K562 (cell line): ENCODE data around the gene LY6G6C. TPM values are rescaled to one million over a fixed set of nuclear protein-coding genes. Genes with fewer than 3 reads are reported as not detected.
A peak's percentile ranks its signal among the peaks of the same experiment; 100 is the strongest.

Source experiments
- BRD4 ChIP-seq: fragments of 200-600 bp; sonication (generic); IDR thresholded peaks from 2 replicates; pipeline ENCODE4 v1.6.1; 2017; ENCODE audit warnings: inconsistent platforms
- ELF2 ChIP-seq: fragments of 250-450 bp; sonication (Bioruptor Pico); IDR thresholded peaks from 2 replicates; pipeline ENCODE4 v1.5.0; 2021; ENCODE audit warnings: mild to moderate bottlenecking
- ETV1 ChIP-seq: fragments of 450-650 bp; conservative IDR thresholded peaks from 2 replicates; pipeline ENCODE4 v1.6.1; 2016; ENCODE audit warnings: missing genetic modification characterization, control low read depth, low read depth, missing compliant biosample characterization
- HDGF ChIP-seq: fragments of 450-650 bp; IDR thresholded peaks from 2 replicates; pipeline ENCODE4 v1.6.1; 2016
- MYBL2 ChIP-seq, 2 experiments: fragments of 450-650 bp in 1 of 2; sonication (generic) in 1 of 2; formaldehyde crosslinking in 1 of 2; IDR thresholded peaks; 2 replicates each; pipeline versions ENCODE4 v1.6.1 to v1.8.1; 2017 to 2022; ENCODE audit warnings: borderline replicate concordance in 1 of 2, inconsistent platforms in 1 of 2, low read depth in 1 of 2, mild to moderate bottlenecking in 1 of 2, missing genetic modification reagents in 1 of 2, moderate library complexity in 1 of 2
- NCOA1 ChIP-seq: fragments of 450-650 bp; IDR thresholded peaks from 2 replicates; pipeline ENCODE4 v1.6.1; 2016; ENCODE audit warnings: low read depth
- PCBP2 ChIP-seq: fragments of 200-400 bp; formaldehyde crosslinking; IDR thresholded peaks from 2 replicates; pipeline ENCODE4 v1.6.1; 2018; ENCODE audit warnings: low read length, low read depth, mild to moderate bottlenecking, moderate library complexity; ENCODE audit not compliant: poor library complexity, severe bottlenecking
- RBBP5 ChIP-seq: fragments of 200-600 bp; sonication (generic); IDR thresholded peaks from 2 replicates; pipeline ENCODE4 v1.6.1; 2012; ENCODE audit warnings: borderline replicate concordance, mild to moderate bottlenecking, low read length, control low read depth, inconsistent platforms; ENCODE audit not compliant: insufficient read depth, poor library complexity, severe bottlenecking
- SAP30 ChIP-seq: fragments of 200-600 bp; sonication (generic); IDR thresholded peaks from 2 replicates; pipeline ENCODE4 v1.6.1; 2012; ENCODE audit warnings: borderline replicate concordance, low read depth, mild to moderate bottlenecking, moderate library complexity, low read length, control low read depth, inconsistent platforms; ENCODE audit not compliant: insufficient read depth, poor library complexity, severe bottlenecking
- ZFX ChIP-seq: sonication (generic); formaldehyde crosslinking; IDR thresholded peaks from 2 replicates; pipeline ENCODE4 v1.8.0; 2022; ENCODE audit warnings: mild to moderate bottlenecking, missing genetic modification reagents, moderate library complexity
- ZNF274 ChIP-seq: IDR thresholded peaks from 2 replicates; pipeline ENCODE4 v1.6.1; 2011; ENCODE audit warnings: low read depth, mild to moderate bottlenecking, low read length, moderate library complexity, borderline replicate concordance
- ZNF311 ChIP-seq: fragments of 250-450 bp; sonication (Bioruptor Pico); IDR thresholded peaks from 2 replicates; pipeline ENCODE4 v1.4.0; 2020; ENCODE audit warnings: mild to moderate bottlenecking, moderate library complexity
- polyA plus RNA-seq, 8 experiments: library from polyadenylated mRNA; depleted of rRNA in 4 of 8; stranded (reverse) in 5 of 8; unstranded in 3 of 8; fragments of >200 nt; fragmentation: Nextera tagmentation in 2 of 8; fragmentation: Illumina TruSeq in 1 of 8; extraction: Ambion mirVana in 2 of 8; extraction: Trizol in 1 of 8; gene quantifications; 2 replicates each; pipeline versions ENCODE4 v1.2.1 to v1.2.3, GENCODE V29; 2011 to 2014; ENCODE audit warnings: inconsistent platforms in 1 of 8, missing spikeins in 1 of 8
- total RNA-seq, 7 experiments: library from RNA; depleted of rRNA in 6 of 7; stranded (reverse); fragments of >200 nt in 6 of 7; fragmentation: Illumina TruSeq in 2 of 7; extraction: Trizol in 2 of 7; gene quantifications; 2 replicates each; pipeline versions ENCODE4 v1.2.1 to v1.2.3, GENCODE V29; 2011 to 2021; ENCODE audit warnings: low replicate concordance in 1 of 7
- TF ChIP-seq, protein P1 (sequence below): sonication (generic); formaldehyde crosslinking; IDR thresholded peaks from 2 replicates; pipeline ENCODE4 v1.8.0; 2022; ENCODE audit warnings: missing genetic modification reagents, mild to moderate bottlenecking, moderate library complexity, borderline replicate concordance
- TF ChIP-seq, protein P2 (sequence below): fragments of 150-350 bp; IDR thresholded peaks from 2 replicates; pipeline ENCODE4 v1.6.1; 2014; ENCODE audit warnings: low read depth, mild to moderate bottlenecking, low read length, borderline replicate concordance
- TF ChIP-seq, protein P3 (sequence below): fragments of 250-450 bp; sonication (Bioruptor Pico); IDR thresholded peaks from 2 replicates; pipeline ENCODE4 v1.5.0; 2021; ENCODE audit warnings: mild to moderate bottlenecking, borderline replicate concordance
- TF ChIP-seq, protein P4 (sequence below): fragments of 250-450 bp; sonication (Bioruptor Pico); IDR thresholded peaks from 2 replicates; pipeline ENCODE4 v1.4.0; 2020

The LY6G6C gene
- total and polyA plus RNA-seq, 9 of the 15 experiments (the other 6 are each of a cell fraction or from before 2014, with no cell fraction given), result 0.06 to 0.20 TPM; not detected in 7

DNA sequence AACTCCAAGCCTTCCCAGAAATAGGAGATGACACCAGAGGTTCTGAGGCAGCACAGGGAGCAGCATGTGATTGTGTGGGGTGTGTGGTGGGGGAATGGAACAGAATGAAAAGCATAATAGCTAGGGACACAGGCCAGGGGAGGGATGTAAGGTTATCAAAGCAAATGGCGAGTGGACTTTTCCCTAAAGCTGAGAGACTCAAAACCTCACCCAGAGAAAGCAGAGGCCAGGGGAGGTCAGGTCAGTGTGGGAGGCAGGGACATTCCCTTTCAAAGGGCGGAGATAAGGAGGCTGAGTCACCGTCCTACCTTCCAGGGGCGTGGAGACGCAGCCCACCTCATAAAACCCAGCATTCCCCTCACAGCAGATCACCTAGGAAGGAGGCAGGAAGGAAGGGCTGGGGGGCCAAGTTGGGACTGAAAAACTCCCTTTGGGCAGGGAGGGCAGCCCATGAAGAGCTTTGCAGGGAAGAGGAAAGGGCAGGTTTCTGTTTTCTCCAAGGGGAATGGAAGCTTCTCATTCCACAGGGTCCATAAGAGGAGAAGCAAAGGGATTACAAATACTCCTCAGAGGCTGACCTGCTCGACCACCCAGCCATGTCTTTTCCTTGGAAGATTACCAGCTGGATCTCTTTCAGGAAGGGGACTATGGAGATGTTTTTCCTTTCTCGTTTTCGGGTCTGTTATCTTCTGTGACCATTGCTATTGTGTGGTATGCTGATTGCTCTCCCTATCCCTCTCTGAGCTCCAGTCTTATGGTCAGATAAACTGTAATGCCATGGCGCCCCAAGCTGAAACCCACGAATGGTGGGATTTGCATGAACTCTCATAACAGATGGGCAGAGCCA lies 31.1 kb downstream of the LY6G6C start (continued):
- TF ChIP-seq RBBP5 (no peak), ZNF311 (no peak), ETV1 (tag) (peak; percentile 53), MYBL2 (IDR thresholded peaks at IDR 0.05; ENCODE audit: low read depth) (no peak), MYBL2 (CRISPR knock-in tag; IDR thresholded peaks at IDR 0.05; ENCODE audit: borderline replicate concordance) (no peak), ELF2 (CRISPR knock-in tag) (no peak), PCBP2 (no peak), HDGF (peak; percentile 25; the same call in 1 of the 2 replicates), SAP30 (no peak), NCOA1 (peak; percentile 89), BRD4 (no peak), ZFX (CRISPR knock-in tag) (peak; percentile 38; the same call in 1 of the 2 replicates), ZNF274 (no peak)
- TF ChIP-seq, protein P1, sequence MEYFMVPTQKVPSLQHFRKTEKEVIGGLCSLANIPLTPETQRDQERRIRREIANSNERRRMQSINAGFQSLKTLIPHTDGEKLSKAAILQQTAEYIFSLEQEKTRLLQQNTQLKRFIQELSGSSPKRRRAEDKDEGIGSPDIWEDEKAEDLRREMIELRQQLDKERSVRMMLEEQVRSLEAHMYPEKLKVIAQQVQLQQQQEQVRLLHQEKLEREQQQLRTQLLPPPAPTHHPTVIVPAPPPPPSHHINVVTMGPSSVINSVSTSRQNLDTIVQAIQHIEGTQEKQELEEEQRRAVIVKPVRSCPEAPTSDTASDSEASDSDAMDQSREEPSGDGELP (CRISPR knock-in tag), result peak; percentile 64; the same call in 1 of the 2 replicates
- TF ChIP-seq, protein P2, sequence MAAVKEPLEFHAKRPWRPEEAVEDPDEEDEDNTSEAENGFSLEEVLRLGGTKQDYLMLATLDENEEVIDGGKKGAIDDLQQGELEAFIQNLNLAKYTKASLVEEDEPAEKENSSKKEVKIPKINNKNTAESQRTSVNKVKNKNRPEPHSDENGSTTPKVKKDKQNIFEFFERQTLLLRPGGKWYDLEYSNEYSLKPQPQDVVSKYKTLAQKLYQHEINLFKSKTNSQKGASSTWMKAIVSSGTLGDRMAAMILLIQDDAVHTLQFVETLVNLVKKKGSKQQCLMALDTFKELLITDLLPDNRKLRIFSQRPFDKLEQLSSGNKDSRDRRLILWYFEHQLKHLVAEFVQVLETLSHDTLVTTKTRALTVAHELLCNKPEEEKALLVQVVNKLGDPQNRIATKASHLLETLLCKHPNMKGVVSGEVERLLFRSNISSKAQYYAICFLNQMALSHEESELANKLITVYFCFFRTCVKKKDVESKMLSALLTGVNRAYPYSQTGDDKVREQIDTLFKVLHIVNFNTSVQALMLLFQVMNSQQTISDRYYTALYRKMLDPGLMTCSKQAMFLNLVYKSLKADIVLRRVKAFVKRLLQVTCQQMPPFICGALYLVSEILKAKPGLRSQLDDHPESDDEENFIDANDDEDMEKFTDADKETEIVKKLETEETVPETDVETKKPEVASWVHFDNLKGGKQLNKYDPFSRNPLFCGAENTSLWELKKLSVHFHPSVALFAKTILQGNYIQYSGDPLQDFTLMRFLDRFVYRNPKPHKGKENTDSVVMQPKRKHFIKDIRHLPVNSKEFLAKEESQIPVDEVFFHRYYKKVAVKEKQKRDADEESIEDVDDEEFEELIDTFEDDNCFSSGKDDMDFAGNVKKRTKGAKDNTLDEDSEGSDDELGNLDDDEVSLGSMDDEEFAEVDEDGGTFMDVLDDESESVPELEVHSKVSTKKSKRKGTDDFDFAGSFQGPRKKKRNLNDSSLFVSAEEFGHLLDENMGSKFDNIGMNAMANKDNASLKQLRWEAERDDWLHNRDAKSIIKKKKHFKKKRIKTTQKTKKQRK, result no peak
- TF ChIP-seq, protein P3, sequence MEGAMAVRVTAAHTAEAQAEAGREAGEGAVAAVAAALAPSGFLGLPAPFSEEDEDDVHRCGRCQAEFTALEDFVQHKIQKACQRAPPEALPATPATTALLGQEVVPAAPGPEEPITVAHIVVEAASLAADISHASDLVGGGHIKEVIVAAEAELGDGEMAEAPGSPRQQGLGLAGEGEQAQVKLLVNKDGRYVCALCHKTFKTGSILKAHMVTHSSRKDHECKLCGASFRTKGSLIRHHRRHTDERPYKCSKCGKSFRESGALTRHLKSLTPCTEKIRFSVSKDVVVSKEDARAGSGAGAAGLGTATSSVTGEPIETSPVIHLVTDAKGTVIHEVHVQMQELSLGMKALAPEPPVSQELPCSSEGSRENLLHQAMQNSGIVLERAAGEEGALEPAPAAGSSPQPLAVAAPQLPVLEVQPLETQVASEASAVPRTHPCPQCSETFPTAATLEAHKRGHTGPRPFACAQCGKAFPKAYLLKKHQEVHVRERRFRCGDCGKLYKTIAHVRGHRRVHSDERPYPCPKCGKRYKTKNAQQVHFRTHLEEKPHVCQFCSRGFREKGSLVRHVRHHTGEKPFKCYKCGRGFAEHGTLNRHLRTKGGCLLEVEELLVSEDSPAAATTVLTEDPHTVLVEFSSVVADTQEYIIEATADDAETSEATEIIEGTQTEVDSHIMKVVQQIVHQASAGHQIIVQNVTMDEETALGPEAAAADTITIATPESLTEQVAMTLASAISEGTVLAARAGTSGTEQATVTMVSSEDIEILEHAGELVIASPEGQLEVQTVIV (CRISPR knock-in tag), result peak; percentile 15; the same call in 1 of the 2 replicates
- TF ChIP-seq, protein P4, sequence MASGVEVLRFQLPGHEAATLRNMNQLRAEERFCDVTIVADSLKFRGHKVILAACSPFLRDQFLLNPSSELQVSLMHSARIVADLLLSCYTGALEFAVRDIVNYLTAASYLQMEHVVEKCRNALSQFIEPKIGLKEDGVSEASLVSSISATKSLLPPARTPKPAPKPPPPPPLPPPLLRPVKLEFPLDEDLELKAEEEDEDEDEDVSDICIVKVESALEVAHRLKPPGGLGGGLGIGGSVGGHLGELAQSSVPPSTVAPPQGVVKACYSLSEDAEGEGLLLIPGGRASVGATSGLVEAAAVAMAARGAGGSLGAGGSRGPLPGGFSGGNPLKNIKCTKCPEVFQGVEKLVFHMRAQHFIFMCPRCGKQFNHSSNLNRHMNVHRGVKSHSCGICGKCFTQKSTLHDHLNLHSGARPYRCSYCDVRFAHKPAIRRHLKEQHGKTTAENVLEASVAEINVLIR (CRISPR knock-in tag), result peak; percentile 16; the same call in 1 of the 2 replicates
